ENCODE measurements around the gene PPP6R3.

PPP6R3 gene, protein sequence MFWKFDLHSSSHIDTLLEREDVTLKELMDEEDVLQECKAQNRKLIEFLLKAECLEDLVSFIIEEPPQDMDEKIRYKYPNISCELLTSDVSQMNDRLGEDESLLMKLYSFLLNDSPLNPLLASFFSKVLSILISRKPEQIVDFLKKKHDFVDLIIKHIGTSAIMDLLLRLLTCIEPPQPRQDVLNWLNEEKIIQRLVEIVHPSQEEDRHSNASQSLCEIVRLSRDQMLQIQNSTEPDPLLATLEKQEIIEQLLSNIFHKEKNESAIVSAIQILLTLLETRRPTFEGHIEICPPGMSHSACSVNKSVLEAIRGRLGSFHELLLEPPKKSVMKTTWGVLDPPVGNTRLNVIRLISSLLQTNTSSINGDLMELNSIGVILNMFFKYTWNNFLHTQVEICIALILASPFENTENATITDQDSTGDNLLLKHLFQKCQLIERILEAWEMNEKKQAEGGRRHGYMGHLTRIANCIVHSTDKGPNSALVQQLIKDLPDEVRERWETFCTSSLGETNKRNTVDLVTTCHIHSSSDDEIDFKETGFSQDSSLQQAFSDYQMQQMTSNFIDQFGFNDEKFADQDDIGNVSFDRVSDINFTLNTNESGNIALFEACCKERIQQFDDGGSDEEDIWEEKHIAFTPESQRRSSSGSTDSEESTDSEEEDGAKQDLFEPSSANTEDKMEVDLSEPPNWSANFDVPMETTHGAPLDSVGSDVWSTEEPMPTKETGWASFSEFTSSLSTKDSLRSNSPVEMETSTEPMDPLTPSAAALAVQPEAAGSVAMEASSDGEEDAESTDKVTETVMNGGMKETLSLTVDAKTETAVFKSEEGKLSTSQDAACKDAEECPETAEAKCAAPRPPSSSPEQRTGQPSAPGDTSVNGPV
- long read RNA-seq, donor 1, partial matches to known transcripts = 0 of 2 reads
- long read RNA-seq, donor 1, other reads (novel, unspliced or antisense) = 0 of 2 reads
- long read RNA-seq, donor 2, full-length matches to known transcripts = 3 of 3 reads
- long read RNA-seq, donor 2, partial matches to known transcripts = 0 of 3 reads
- long read RNA-seq, donor 2, other reads (novel, unspliced or antisense) = 0 of 3 reads
- long read RNA-seq, donor 3, full-length matches to known transcripts = 2 of 2 reads
- long read RNA-seq, donor 3, partial matches to known transcripts = 0 of 2 reads
- long read RNA-seq, donor 3, other reads (novel, unspliced or antisense) = 0 of 2 reads
- long read RNA-seq, donor 4, full-length matches to known transcripts = 4 of 4 reads
- long read RNA-seq, donor 4, partial matches to known transcripts = 0 of 4 reads
- long read RNA-seq, donor 4, other reads (novel, unspliced or antisense) = 0 of 4 reads
- long read RNA-seq, donor 5 = 0 reads
- long read RNA-seq, donor 6, full-length matches to known transcripts = 3 of 24 reads
- long read RNA-seq, donor 6, partial matches to known transcripts = 21 of 24 reads
- long read RNA-seq, donor 6, other reads (novel, unspliced or antisense) = 0 of 24 reads
- long read RNA-seq, donor 7, full-length matches to known transcripts = 4 of 61 reads
- long read RNA-seq, donor 7, partial matches to known transcripts = 57 of 61 reads
- long read RNA-seq, donor 7, other reads (novel, unspliced or antisense) = 0 of 61 reads
- long read RNA-seq, donor 8, partial matches to known transcripts = 0 of 2 reads
- long read RNA-seq, donor 8, other reads (novel, unspliced or antisense) = 0 of 2 reads

DNA sequence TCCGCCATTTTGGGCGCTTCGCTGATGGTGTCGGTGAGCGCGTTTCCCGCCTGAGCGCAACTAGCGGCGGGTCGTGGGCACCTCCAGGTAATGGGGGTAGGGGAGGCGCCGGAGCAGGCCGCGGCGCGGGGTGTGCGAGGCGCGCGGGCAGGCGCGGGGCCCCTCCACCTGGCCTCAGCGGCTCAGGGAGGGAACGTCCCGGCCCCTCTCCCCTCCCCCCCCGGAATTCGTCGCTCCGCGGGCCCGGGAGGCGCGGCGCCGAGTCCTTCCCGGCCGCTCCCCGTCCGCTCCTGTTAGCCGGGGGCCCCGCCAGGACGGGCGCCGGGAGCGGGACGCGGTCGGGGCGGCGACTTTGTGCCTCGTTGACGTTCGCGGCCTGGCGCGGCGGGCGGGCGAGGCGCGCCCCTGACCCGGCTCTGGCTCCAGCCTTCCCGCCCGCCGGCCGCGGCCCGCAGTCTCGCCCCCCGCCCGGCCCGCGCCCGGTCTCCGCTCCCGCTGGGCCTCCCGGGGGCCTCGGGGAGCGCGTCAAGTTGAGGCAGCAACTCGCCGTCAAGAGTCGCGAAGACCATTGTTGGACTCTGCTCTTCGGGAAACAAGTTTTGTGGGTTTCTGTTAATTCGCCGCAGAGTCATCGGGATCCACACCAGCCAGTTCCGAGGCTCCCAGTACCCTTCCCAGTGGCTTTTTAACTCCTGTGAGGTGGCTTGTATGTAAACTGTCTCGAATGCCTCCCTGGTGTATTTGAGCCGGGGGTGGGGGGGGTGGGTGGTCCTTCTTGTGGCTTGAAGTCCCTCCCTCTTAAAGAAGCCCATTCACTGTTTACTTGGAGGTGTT lies at the start of gene PPP6R3:
PPP6R3 (plus strand) TSS at position 12 of the 834 bp plus-strand sequence. CDS start 76,913 bp downstream, outside the sequence.
- DNase-seq = peak; percentile 97

DNA sequence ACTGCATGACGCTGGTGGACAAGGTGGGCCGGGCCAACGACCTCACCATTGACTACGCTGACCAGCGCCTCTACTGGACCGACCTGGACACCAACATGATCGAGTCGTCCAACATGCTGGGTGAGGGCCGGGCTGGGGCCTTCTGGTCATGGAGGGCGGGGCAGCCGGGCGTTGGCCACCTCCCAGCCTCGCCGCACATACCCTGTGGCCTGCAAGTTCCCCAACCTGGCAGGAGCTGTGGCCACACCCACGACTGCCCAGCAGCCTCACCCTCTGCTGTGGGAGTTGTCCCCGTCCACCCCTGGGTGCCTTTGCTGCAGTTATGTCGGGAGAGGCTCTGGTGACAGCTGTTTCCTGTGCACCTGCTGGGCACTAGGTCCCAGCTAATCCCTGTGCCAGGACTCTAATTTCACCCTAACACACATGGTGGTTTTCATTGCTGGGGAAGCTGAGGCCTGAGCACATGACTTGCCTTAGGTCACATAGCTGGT lies 49.0 kb upstream of the PPP6R3 start:
- no peak for DNase-seq

DNA sequence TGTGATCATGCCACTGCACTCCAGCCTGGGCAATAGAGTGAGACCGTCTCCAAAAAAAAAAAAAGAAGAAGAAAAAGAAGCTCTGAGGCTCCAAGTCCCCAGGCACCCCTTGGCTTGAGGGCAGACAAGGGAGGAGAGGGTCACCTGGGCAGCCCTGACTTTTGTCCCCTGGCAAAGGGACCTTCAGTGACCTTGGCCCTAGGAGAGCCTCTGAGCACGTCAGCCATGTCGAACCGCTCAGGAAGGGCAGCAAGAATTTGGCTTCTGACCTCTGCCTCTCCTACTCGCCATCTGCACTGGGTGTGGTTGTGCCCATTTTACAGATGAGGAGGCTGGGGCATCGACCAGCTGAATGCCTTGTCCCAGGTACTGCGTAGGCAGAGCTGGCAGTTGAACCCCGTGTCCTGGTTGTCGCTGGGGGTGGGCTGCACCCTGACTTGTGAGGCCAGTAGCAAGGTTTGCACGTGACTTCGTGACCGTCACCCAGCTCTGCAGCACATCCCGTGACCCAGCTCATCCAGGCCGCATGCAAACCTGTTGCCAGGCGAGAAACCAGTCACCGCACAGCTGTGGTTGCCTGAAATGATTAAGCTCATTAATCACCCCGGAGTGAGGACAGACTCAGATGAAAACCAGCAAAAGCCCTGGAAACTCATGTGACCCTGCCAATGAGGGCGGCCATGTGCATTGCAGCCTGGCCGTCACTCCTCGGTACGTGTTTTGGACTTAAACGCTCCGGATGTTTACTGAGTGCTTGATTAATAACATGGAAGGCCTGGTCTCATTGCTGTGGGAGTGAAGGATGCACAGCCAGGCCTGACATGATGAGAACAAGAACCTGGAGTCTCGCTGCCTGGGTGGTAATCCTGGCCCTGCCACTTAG lies 47.7 kb upstream of the PPP6R3 start:
- no peak for DNase-seq

DNA sequence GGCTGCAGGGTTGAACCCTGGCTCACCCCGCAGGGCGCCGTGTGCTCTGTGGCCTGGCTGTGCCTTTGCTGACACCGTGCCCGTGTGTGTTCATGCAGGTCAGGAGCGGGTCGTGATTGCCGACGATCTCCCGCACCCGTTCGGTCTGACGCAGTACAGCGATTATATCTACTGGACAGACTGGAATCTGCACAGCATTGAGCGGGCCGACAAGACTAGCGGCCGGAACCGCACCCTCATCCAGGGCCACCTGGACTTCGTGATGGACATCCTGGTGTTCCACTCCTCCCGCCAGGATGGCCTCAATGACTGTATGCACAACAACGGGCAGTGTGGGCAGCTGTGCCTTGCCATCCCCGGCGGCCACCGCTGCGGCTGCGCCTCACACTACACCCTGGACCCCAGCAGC lies 47.0 kb upstream of the PPP6R3 start:
- DNase-seq = no peak

DNA sequence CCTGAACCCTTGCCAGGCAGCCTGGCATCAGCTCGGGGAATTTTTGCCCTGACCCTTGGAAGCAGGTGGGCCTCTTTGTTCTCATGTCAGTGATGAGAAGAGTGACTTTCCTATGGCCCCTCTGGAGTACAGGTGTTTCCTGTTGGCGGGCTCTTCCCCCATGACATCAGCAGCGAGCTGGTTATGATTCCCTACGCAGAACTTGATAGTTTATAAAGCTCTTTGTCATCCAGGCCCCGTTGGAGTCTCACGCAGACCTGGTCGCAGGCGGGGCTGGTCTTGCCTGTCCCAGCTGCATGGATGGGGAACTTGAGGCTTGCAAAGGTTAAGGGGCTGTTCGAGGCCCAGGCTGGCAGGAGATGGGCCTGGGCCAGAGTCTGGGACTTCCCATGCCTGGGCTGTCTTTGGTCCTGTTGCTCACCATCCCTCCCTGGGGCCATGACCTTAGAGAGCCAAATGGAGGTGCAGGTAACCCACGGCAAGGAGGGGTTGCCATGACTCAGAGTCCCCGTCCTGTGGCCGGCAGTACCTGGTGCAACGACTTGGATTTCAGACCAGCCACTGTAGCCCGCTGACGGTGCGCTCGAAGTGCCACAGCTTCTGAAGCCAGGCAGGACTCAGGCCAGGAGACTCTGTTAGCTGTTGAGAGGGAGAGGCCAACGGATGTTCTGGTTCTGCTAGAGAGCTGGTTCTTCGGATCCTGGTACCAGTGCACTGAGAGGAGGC lies 45.9 kb upstream of the PPP6R3 start:
- DNase-seq = no peak

DNA sequence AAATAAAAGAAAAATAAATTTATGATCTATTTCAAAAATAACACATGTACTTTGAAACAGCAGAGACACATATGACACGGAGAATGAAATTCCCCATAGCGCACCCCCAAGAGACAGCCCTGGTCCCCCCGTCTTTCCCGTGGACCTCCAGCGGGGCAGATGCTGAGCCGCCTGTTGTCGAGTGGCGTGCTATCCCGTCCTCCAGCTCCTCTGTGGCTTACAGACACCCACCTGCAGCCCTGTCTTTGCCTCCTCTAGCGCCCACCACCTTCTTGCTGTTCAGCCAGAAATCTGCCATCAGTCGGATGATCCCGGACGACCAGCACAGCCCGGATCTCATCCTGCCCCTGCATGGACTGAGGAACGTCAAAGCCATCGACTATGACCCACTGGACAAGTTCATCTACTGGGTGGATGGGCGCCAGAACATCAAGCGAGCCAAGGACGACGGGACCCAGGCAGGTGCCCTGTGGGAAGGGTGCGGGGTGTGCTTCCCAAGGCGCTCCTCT lies 44.4 kb upstream of the PPP6R3 start:
- DNase-seq = no peak

DNA sequence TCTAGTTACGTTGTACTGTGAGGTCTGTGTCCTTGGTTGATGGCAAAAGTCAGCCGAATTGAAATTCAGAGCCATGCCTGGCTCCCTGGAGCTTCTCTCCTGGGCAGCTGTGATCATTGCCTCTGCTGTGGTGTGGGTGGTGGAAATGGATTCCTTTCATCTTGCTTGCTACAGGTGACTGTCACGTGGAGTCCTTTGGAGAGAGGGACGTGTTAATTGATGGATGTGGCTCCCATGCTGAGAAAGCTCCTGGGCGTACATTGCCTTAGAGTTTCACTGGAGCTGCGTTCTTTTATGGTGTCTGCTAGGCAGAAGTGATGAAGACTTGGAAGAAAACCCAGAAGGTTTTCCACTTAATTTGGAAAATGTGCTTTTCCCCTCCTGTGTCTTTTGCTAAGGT lies 41.9 kb upstream of the PPP6R3 start:
- no peak for DNase-seq

DNA sequence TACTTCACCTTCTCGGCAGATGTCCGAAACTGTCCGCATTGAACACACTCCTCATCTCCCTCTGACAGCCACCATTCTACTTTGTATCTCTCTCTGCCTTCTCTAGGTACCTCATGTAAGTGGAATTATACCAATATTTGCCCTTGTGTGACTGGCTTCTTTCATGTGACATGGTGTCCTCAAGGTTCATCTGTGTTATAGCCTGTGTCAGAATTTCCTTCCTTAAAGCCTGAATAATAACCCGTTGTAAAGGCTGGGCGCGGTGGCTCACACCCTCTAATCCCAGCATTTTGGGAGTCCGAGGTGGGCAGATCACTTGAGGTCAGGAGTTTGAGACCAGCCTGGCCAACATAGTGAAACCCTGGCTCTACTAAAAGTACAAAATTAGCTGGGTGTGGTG lies 40.4 kb upstream of the PPP6R3 start:
- no peak for DNase-seq

DNA sequence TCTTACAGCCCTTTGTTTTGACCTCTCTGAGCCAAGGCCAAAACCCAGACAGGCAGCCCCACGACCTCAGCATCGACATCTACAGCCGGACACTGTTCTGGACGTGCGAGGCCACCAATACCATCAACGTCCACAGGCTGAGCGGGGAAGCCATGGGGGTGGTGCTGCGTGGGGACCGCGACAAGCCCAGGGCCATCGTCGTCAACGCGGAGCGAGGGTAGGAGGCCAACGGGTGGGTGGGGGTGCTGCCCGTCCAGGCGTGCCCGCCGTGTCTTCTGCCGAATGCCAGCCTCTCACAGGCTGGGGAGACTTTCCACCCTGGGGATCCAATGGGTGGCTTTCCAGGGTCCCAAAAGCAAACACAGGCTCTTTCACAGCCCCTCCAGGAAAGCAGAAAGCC lies 37.1 kb upstream of the PPP6R3 start:
- DNase-seq = no peak

DNA sequence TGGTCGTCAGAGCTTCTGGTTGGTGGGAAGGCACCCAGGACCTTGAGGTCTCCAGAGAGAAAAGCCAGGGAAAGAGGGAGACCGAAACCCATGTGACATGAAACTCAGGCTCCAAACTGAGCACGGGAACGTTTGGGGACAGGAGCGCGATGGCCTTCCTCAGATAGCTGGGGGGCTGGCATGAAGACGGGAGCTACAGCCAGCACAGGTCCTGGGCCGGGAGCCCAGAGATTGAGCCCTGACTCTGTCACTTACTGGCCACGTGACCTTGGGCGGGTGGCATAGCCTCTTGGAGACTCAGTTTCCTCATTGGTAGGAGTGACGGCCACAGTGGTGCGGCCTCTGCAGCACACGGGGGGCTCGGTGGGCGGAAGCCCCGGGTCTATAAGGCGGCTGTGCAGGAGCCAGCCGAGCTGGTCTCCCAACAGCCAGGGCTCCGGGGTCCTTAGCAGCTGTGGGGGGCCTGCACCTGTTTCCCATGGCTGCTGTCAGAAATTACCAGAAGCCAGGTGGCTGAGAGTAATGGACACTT lies 36.4 kb upstream of the PPP6R3 start:
- DNase-seq = no peak

DNA sequence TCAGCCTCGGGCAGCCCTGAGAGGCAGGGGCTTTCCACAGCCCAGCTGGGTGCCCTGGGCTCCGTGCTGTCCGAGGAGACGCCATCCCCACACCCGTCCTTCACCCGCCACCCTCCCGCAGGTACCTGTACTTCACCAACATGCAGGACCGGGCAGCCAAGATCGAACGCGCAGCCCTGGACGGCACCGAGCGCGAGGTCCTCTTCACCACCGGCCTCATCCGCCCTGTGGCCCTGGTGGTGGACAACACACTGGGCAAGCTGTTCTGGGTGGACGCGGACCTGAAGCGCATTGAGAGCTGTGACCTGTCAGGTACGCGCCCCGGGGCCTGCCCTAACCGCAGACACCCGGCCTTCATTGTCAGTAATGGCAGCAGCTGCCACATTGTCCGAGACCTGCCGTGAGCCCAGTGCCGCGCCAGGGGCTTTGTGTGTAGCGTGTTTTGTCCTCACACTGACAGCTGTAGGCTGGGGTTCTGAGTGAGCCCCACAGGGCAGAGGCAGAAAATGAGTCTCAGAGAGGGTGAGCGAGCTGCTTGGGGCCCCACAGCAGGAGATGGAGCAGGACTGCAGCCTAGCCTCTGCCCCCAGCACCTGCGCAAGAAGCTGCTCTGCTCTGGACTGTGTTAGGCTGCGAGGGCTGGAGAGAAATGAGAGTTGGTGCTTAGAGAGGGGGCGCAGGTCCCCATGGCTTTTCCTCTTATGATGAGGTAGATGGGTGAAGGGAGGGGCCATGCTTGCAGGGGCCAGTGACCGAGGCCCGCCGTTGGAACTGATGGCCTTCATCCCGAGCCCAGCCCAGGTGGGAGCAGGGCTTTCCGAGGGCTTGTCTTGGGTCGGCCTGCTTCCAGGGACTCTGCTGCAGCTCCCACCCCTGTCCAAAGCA lies 35.3 kb upstream of the PPP6R3 start:
- DNase-seq = no peak

DNA sequence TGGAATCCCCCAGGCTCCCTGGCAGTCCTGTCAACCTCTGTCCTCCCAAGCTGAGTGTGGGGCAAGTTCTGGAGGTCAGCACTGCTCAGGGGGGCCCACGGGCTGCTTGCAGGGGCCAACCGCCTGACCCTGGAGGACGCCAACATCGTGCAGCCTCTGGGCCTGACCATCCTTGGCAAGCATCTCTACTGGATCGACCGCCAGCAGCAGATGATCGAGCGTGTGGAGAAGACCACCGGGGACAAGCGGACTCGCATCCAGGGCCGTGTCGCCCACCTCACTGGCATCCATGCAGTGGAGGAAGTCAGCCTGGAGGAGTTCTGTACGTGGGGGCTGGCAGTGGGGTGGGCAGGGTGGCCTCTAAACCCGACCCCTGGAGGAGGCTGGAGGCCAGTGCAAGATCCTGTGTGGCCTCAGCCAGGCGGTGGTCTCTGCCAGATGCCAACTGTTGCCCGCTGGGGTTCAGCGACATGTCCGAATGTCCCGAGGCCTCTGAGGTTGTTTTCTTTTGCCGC lies 34.6 kb upstream of the PPP6R3 start:
- DNase-seq = no peak

DNA sequence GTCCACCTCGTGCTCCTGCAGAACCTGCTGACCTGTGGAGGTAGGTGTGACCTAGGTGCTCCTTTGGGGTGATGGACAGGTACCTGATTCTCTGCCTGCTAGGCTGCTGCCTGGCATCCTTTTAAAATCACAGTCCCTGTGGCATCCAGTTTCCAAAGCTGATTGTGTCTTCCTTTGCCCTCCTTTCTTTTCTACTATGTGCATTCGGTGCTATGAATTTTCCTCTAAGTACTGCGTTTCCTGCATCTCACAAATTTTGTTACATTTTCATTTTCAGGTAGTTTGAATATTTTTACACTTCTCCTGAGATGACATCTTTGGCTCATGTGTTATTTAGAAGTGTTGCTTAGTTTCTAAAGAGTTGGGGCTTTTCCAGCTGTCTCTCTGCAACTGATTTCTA lies 30.9 kb upstream of the PPP6R3 start:
- DNase-seq = no peak

DNA sequence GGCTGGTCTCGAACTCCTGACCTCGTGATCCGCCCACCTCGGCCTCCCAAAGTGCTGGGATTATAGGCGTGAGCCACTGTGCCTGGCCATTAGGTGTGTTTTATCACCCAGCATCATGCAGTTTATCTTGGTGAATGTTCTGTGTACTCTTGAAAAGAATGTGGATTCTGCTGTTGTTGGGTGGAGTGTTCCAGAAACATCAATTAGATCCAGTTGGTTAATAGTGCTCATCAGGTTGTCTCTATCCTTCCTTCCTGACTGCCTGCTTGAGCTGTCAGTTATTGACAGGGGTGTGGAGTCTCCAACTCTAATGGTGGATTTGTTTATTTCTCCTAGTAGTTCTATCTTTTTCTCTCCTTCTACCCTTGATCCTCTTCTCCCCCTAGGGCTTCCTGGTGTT lies 30.2 kb upstream of the PPP6R3 start:
- no peak for DNase-seq

DNA sequence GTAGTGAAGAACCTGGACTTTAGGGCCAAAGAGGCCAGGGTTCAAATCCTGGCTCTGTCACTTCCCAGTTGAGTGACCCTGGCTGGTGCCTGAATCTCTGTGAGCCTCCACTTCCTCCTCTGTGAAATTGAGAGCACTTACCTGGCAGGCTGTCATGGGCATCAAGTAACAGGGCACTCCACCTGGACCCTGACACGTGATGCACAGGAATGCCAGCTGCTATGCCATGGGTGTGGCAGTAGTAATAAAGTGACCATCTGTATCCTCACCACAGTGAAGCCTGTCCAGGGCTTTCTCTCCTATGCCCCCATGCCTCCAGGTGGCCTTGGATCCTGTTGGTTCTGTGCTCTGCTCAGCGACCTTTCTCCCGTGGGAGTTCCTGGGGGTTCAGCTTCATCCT lies 29.8 kb upstream of the PPP6R3 start:
- DNase-seq = no peak

DNA sequence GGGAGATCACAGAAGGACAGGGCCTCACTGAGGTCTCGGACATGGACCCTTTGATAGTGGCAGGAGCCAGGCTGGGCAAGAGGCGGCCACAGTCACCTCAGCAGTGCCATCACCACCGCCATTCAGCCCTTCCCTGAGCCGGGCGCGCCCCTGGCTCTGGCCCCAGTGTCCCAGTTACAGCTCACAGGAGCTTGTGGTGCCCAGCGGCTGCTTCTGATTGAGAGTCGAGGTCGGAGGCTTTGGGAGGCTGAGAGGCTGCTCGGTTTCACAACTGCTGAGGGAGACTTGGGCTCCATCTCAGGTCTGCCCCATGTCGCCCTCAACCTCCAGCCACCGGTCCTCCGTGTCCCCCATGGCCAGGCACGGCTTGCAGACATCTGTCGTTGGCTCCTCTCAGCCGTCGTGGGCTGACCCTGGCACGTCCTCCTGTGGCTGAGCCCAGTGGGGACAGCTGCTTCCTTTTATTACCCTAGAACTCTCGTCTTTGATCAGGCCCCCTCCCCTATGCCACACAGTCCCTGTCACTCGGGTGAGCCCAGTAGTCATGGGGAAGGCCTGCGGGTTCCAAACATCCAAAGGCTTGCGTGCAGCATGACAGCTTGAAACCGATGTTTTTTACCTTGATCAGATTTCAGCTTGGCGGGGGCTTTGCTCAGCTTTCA lies 28.4 kb upstream of the PPP6R3 start:
- no peak for DNase-seq
